CD4-positive, alpha-beta T cell treated with Interleukin-6 for 4 hours (primary cell): ENCODE measurements around the gene NT5DC3.
"Not testable (repeated sequence)": the region's sequence is repeated elsewhere in the genome, so short reads cannot be mapped to it uniquely, and the experiment has no call there.

ENCODE experiments used
- DNase-seq: peaks from one replicate; pipeline ENCODE4 v3.0.0-alpha.2; 2020; ENCODE audit warnings: mixed read lengths

NT5DC3 gene

GRCh38 chr12:103855036-103855712, 14.1 kb upstream of the NT5DC3 start:
- no peak for DNase-seq

GRCh38 chr12:103854372-103854973, 13.4 kb upstream of the NT5DC3 start:
- DNase-seq, result no peak

- DNase-seq, result no peak
Measured at GRCh38 chr12:103852498-103852997, 11.5 kb upstream of the NT5DC3 start.

DNA sequence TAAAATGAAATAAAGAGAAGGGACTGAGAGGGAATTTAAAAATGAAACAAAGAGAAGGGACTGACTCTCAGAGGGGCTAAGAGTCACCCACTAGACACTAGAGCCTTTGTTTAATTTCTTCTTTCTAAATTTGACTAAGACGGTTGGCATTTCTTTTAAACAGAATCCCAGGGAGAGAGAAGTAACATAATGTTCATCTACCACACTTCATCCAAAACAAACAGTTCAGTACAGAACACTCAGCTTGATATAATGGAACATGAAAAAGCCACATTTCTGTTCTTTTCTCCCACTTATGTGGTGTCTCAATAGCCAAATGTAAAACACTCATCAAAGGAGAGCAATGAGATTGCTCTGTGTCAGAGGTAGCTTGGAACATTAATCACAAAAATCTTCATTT, 10.1 kb upstream of the NT5DC3 start:
- DNase-seq, result no peak

GRCh38 chr12:103850429-103850828, 9.4 kb upstream of the NT5DC3 start:
- no peak for DNase-seq

DNA sequence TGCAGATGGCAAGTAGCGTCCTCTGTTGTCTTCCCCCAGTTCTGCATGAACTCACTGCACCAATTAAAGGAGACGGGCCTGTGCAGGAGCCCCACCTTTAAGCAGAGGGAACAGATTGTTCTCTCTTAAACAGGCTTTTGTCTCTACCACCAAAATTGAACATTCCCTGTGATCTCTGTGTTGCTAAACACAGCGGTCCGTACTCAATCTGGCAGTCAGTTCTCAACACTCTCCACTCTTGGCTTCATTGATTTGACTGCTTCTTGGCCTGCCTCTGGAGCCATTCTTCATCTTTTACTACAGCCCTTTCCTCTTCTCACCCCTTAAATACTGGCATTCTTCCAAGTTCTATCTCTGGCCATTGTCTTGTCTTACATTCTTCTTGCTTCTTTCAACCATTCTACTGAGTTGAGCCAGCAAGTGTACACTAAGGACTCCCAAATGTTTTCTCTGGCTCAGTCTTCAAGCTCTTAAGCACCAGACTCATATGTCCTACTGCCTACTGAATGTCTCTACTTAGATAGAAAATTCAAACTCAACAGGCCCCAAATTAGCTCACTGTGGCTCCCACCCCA, 8.0 kb upstream of the NT5DC3 start:
- no peak for DNase-seq

GRCh38 chr12:103848143-103848542, 7.1 kb upstream of the NT5DC3 start:
- no peak for DNase-seq

GRCh38 chr12:103846415-103846814, 5.4 kb upstream of the NT5DC3 start:
- no peak for DNase-seq

- no peak for DNase-seq
Measured at GRCh38 chr12:103844305-103844704, 3.3 kb upstream of the NT5DC3 start.

- peak; percentile 21 for DNase-seq
Measured at GRCh38 chr12:103841690-103842584, 903 bp upstream of the NT5DC3 start.

GRCh38 chr12:103840462-103840875, 565 bp downstream of the NT5DC3 start:
- DNase-seq, result peak; percentile 26

GRCh38 chr12:103839609-103840461, 1.2 kb downstream of the NT5DC3 start:
- DNase-seq, result no peak

DNA sequence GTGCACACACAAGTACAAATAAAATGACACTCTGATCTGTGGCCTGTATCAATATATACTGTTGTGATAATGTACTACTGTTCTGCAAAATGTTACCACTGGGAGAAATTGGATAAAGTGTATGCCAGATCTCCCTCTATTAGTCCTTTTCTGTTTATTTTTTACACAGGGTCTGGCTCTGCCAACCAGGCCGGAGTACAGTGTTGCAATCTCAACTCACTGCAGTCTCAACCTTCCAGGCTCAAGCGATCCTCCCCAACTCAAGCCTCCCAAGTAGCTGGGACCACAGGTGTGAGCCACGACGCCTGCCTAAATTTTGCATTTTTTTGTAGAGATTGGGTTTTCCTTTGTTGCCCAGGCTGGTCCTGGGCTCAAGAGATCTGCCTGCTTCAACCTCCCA, 1.9 kb downstream of the NT5DC3 start:
- no peak for DNase-seq

DNA sequence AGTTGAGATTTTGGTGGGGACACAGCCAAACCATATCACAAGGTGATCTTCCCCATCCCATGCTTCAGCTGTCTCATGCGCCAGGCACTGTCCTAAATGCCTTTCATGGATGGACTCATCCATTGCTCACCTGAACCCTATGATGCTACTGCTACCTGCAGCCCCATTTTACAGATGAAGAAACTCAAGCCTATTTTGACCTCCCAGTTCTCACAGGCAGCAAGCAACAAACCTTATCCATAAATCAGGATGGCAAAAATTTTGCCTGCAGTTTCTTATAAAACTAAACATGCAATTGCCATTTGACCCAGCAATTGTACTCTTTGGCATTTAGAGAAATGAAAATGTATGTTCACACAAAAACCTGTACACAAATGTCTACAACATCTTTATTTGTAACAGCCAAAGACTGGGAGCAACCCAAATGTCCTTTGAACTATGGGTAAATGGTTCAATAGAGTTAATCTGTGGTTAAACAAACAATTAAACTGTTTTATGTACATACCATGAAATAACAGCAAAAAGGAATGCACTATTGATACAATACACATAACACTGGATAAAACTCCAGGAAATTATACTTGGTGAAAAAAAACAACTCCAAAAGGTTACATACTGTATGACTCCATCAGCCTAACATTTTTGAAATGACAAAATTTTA, 2.6 kb downstream of the NT5DC3 start:
- DNase-seq, result no peak

DNA sequence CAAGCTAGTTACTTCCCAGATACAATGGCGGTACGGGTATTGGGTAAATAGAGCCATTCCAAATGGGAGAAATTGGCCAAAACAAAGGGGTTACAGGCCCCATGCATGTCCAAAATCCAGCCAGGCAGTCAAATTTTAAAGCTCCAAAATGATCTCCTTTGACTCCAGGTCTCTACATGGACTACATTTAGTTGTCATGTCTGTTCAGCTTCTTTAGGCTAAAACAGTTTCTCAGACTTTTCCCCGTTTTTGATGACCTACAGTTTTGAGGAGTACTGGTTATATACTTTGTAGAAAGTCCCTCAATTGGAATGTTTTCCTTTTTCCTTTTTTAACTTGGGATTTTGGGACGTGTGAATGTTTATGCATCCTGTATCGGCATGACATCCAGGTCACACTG, 4.7 kb downstream of the NT5DC3 start:
- DNase-seq, result no peak

- not testable (repeated sequence) for DNase-seq
Measured at GRCh38 chr12:103835747-103836335, 5.2 kb downstream of the NT5DC3 start.

DNA sequence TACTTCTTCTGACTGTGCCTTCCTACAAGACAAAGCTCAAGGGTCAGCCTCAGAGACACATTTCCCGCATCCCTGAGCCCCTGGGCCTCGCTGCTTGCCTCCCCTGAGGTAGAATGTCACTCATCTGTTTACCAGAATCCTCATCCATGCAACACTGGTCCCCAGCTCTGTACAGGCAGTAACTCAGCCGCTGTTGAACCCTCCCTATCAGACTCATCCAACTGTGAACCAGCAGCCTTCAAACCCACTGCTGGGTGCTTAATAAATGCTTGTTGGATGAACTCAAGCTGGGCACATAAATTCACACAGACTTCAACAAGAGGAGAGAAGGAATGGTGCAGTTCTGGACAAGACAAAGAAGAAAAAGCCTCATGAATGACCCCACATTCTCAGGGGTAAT, 6.1 kb downstream of the NT5DC3 start:
- DNase-seq, result no peak

GRCh38 chr12:103833891-103834290, 7.1 kb downstream of the NT5DC3 start:
- no peak for DNase-seq

DNA sequence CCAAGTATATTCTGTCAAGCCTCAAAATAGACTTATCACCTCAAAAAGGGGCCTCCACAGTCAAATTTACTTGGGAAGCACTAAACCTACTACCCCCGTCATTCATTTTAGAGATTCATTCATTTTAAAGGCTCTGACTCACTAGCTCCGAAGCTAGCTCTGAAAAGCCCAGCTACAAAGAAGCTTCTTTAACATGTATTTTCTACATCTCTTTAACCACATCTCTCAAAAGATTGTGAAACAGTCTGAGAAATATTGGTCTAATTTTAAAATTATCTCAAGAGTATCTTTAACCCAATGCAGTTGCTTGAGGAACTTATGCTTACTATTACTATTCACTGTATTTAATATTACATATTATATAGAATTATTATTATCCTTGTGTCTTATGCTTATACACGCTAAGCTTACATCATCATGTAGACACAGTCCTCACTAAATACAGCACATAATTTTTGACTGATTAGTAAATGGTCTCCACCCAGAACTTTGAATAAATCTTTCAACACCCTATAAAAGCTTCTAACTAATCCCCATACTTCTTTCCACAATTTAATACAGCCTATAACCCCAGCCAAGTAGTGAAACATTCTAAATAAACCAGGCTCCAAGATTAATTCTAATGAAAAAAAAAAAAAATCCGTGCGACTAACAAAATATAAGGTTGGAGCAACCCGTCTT, 7.8 kb downstream of the NT5DC3 start:
- no peak for DNase-seq
